Stimulated activated CD4-positive, alpha-beta T cell treated with anti-CD3 and anti-CD28 coated beads, Interleukin-4, amount 100 ng/mL, for 4 hours (primary cell): Measurements from ENCODE around the gene LPCAT3.

Source experiments
- DNase-seq, 2 experiments: peaks; one replicate each; pipeline ENCODE4 v3.0.0-alpha.2; 2020

Gene LPCAT3

GRCh38 chr12:6935371-6936193, 82.7 kb downstream of the LPCAT3 start:
- DNase-seq: no peak

DNA sequence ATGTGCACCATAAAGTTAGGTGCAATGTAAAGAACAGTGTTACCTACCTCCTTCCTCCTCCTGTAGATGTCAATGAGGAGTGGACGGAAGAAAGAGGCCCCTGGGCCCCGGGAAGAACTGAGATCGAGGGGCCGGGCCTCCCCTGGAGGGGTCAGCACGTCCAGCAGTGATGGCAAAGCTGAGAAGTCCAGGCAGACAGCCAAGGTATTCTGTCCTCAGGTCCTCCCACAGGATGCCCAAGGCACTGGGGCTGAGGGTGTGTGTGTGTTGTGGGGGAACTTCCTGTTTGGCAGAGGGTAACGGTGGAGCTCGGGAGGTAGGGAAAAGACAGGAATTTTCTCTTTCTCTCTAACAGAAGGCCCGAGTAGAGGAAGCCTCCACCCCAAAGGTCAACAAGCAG, 84.2 kb downstream of the LPCAT3 start:
- no peak for DNase-seq

DNA sequence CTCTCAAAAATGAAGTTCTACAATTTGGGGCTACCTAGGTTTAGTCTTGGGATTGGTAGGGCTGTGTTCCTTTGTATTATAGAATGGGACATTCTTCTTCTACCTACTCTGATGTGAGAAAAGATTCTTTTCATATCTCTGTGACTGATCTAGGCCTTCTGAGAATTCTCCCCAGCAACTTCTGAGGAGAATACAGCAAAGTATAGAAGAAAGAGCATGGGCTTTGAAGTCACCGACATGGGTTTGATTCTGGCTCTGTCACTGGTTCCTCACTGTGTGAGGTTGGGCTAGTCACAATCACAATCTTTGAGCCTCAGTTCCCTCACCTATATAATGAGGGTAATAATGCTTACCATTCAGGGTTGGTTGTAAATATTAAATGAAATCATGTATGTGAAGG, 85.5 kb downstream of the LPCAT3 start:
- DNase-seq: no peak

- no peak for DNase-seq
Measured at GRCh38 chr12:6929466-6930452, 88.5 kb downstream of the LPCAT3 start.

GRCh38 chr12:6928703-6929407, 89.4 kb downstream of the LPCAT3 start:
- DNase-seq: no peak

- no peak for DNase-seq
Measured at GRCh38 chr12:6928022-6928702, 90.1 kb downstream of the LPCAT3 start.

DNA sequence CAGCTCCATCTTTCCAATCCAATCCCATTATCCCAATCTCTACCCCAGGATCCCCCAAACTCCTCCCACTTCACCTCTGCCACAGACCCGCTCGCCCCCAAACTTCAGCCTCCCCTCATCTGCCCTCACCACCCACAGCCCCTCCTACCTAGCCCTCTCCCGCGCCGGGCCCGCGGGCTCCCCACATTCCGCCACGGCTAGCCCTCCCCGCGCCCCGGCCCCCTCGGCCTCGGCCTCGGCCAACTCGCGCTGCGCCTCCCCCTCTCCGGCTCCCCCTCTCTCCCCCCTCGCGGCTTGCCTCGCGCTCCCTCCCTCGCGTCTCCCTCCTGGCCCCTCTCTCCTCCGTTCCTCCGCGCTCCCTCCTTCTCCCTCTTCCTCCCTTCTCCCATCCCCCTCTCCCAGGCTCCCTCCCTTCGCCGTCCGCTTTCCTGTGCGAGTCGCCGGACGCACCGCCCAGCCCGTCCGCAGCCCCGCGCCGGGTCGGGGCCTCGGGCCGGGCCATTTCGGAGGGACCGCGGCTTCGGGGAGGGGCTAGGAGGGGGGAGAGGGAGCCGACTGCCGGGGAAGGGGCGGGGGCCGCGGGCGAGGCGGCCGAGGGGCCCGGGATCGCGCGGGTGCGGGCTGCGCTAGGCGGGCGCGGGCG, 90.8 kb downstream of the LPCAT3 start, which contains the start of gene ATN1:
TSS of gene ATN1 (plus strand) at position 581 of the 643 bp plus-strand sequence. CDS start 6,043 bp downstream, outside the sequence.
- DNase-seq: peak in 1 of 2 experiments; percentile 56
